Trophoblast cell (in vitro differentiated cells and primary cell): ENCODE results near the gene CIB1.

Source experiments
- DNase-seq, 2 donors: peaks; one replicate each; pipeline ENCODE4 v3.0.0-alpha.2; 2016
- H2AFZ ChIP-seq: 2 replicates; pipeline ENCODE4 v1.6.1; 2013; ENCODE audit warnings: low read length, moderate library complexity, mild to moderate bottlenecking; ENCODE audit not compliant: insufficient read depth, poor library complexity
- H2AK5ac ChIP-seq: 2 replicates; pipeline ENCODE4 v1.6.1; 2013; ENCODE audit warnings: mild to moderate bottlenecking, low read length
- H2BK120ac ChIP-seq: 2 replicates; pipeline ENCODE4 v1.6.1; 2013; ENCODE audit warnings: low read length, mild to moderate bottlenecking, moderate library complexity; ENCODE audit not compliant: insufficient read depth, poor library complexity
- H2BK12ac ChIP-seq: 2 replicates; pipeline ENCODE4 v1.6.1; 2013; ENCODE audit warnings: mild to moderate bottlenecking, low read length, moderate library complexity
- H2BK5ac ChIP-seq: 2 replicates; pipeline ENCODE4 v1.6.1; 2013; ENCODE audit warnings: low read length, low read depth, moderate library complexity, mild to moderate bottlenecking; ENCODE audit not compliant: poor library complexity
- H3K14ac ChIP-seq: 2 replicates; pipeline ENCODE4 v1.6.1; 2013; ENCODE audit warnings: mild to moderate bottlenecking, low read length
- H3K18ac ChIP-seq: 2 replicates; pipeline ENCODE4 v1.6.1; 2013; ENCODE audit warnings: mild to moderate bottlenecking, low read length
- H3K23ac ChIP-seq: 2 replicates; pipeline ENCODE4 v1.6.1; 2013; ENCODE audit warnings: low read length
- H3K27ac ChIP-seq: 2 replicates; pipeline ENCODE4 v1.5.1; 2013; ENCODE audit warnings: low read depth, mild to moderate bottlenecking, inconsistent platforms, low read length, moderate library complexity
- H3K27me3 ChIP-seq: 2 replicates; pipeline ENCODE4 v1.6.1; 2013; ENCODE audit warnings: inconsistent platforms, mild to moderate bottlenecking, low read length, moderate library complexity; ENCODE audit not compliant: insufficient read depth
- H3K36me3 ChIP-seq, 2 experiments: 1 replicate in 1 of 2; 2 replicates in 1 of 2; pipeline ENCODE4 v1.6.1; 2013; ENCODE audit warnings: low read length in 2 of 2, mild to moderate bottlenecking in 2 of 2, moderate library complexity in 1 of 2; ENCODE audit not compliant: insufficient read depth in 2 of 2, control insufficient read depth in 1 of 2
- H3K4ac ChIP-seq: 2 replicates; pipeline ENCODE4 v1.6.1; 2013; ENCODE audit warnings: low read depth, mild to moderate bottlenecking, low read length, moderate library complexity
- H3K4me1 ChIP-seq, 2 experiments: 1 replicate in 1 of 2; 2 replicates in 1 of 2; pipeline ENCODE4 v1.6.1; 2013; ENCODE audit warnings: low read length in 2 of 2, mild to moderate bottlenecking in 2 of 2, moderate library complexity in 1 of 2; ENCODE audit not compliant: insufficient read depth in 2 of 2, control insufficient read depth in 1 of 2
- H3K4me2 ChIP-seq: 2 replicates; pipeline ENCODE4 v1.6.1; 2013; ENCODE audit warnings: inconsistent platforms, mild to moderate bottlenecking, low read length, moderate library complexity
- H3K4me3 ChIP-seq: 2 replicates; pipeline ENCODE4 v1.5.1; 2013; ENCODE audit warnings: mild to moderate bottlenecking, low read depth, low read length, inconsistent platforms
- H3K79me1 ChIP-seq: one replicate; pipeline ENCODE4 v1.6.1; 2013; ENCODE audit warnings: low read length
- H3K79me2 ChIP-seq: 2 replicates; pipeline ENCODE4 v1.6.1; 2013; ENCODE audit warnings: low read length, mild to moderate bottlenecking; ENCODE audit not compliant: control insufficient read depth, insufficient read depth, poor library complexity
- H3K9ac ChIP-seq: 2 replicates; pipeline ENCODE4 v1.6.1; 2013; ENCODE audit warnings: mild to moderate bottlenecking, low read length
- H3K9me3 ChIP-seq: 2 replicates; pipeline ENCODE4 v1.6.1; 2013; ENCODE audit warnings: low read depth, mild to moderate bottlenecking, control low read depth, inconsistent platforms, low read length; ENCODE audit not compliant: insufficient read depth
- H4K12ac ChIP-seq: 2 replicates; pipeline ENCODE4 v1.6.1; 2013; ENCODE audit warnings: low read depth, mild to moderate bottlenecking, low read length, moderate library complexity
- H4K8ac ChIP-seq: 2 replicates; pipeline ENCODE4 v1.6.1; 2013; ENCODE audit warnings: low read depth, mild to moderate bottlenecking, low read length, moderate library complexity
- H4K91ac ChIP-seq: one replicate; pipeline ENCODE4 v1.6.1; 2013; ENCODE audit warnings: low read depth, mild to moderate bottlenecking, low read length, moderate library complexity
- WGBS: extraction: QIAGEN DNeasy Blood & Tissue Kit; methylation state at CpG from one replicate; pipeline ENCODE4 v1.1.7; 2013; ENCODE audit warnings: missing lambda C conversion rate; ENCODE audit not compliant: insufficient read length, insufficient coverage; ENCODE audit errors: extremely low coverage; 5-methylcytosine and 5-hydroxymethylcytosine counted together

The CIB1 gene

DNA sequence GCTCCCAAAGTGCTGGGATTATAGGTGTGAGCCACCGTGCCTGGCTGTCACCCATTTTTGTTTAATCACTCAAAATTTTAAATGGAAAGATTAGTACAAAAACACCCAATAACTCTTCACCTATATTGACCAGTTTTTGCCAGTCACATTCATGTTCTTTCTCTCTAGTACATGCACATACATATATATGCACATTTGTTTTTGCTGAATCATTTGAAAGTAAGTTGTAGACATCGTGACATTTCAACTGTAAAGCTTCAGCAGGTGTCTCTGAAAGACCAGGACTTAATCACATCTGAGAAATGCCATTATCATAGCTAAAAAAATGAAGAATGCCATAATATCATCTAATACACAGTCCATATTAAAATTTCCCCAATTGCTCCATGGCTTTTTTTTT lies 39.1 kb downstream of the CIB1 start:
- Histone ChIP-seq H3K27ac (no peak overlapping the region), H3K4ac (no peak overlapping the region), H3K79me1 (no peaks in the 10 kb centered on the region), H3K9me3 (no peaks in the 10 kb centered on the region), H2BK120ac (no peak overlapping the region), H4K91ac (no peak overlapping the region), H4K8ac (no peak overlapping the region), H3K27me3 (no peaks in the 10 kb centered on the region), H4K12ac (no peak overlapping the region), H3K23ac (no peak overlapping the region), H3K79me2 (no peaks in the 10 kb centered on the region), H3K4me3 (no peak overlapping the region), H3K14ac (no peak overlapping the region), H3K4me1 (no peaks in the 10 kb centered on the region), H3K9ac (no peak overlapping the region), H3K18ac (no peak overlapping the region), H2BK12ac (no peak overlapping the region), H2AFZ (no peak overlapping the region), H2AK5ac (no peak overlapping the region), H3K36me3 (no peaks in the 10 kb centered on the region), H2BK5ac (no peak overlapping the region), H3K4me2 (no peak overlapping the region)
- no peak for DNase-seq
- no CpG with 5 or more reads among the region's 2 CpGs for WGBS

DNA sequence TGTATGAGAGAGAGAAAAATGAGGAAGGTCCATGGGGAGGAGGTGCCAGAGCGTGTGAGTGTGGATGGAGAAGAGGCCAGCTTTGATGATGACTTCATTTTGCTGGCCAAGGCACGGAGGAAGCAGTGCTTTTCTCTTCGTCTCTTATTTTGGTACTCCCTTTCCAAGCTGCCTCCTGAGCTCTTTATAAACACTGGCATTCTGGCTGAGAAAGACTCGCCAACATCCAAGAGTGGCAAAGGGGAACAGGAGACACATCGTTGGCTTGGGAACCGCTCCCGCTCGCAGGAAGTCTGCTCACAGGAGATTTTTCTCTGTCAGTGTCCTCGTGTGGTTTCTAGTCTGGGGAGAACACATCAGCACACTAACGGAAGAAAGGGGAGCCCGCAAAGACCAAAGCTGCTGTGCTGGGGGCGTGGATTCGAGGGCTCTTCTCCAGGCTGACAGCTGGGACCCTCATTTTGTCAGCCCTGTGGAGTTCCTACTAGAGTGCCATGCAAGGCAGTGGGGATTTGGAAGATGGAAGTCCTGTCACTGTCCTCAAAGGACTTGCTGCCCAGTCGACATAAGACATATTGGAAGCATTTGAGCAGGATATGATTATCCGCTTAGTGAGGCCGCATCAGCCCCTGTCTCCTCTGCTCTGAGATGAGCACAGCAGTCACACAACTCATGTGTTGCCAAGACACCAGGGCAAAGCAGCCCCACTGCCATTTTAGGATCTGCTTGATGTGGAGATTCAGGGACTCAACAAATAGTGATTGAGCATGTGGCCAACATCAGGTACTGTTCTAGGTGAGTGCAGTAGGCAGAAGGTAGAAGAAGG lies 40.6 kb downstream of the CIB1 start:
- H4K8ac ChIP-seq = no peak overlapping the region
- no peaks in the 10 kb centered on the region for H3K36me3 ChIP-seq
- no peak overlapping the region for H3K23ac ChIP-seq
- no peak overlapping the region for H3K14ac ChIP-seq
- no peaks in the 10 kb centered on the region for H3K9me3 ChIP-seq
- no peak overlapping the region for H3K4me3 ChIP-seq
- H3K79me2 ChIP-seq = no peaks in the 10 kb centered on the region
- no peaks in the 10 kb centered on the region for H3K79me1 ChIP-seq
- no peak overlapping the region for H2AFZ ChIP-seq
- H2BK12ac ChIP-seq = no peak overlapping the region
- H2BK120ac ChIP-seq = no peak overlapping the region
- H3K18ac ChIP-seq = no peak overlapping the region
- H3K27ac ChIP-seq = no peak overlapping the region
- no peak overlapping the region for H4K12ac ChIP-seq
- no peak overlapping the region for H4K91ac ChIP-seq
- H3K4me2 ChIP-seq = no peak overlapping the region
- no peak for DNase-seq
- WGBS = no CpG with 5 or more reads among the region's 16 CpGs
- H3K27me3 ChIP-seq = no peaks in the 10 kb centered on the region
- H2AK5ac ChIP-seq = no peak overlapping the region
- no peaks in the 10 kb centered on the region for H3K4me1 ChIP-seq
- no peak overlapping the region for H2BK5ac ChIP-seq
- H3K9ac ChIP-seq = no peak overlapping the region
- no peak overlapping the region for H3K4ac ChIP-seq

DNA sequence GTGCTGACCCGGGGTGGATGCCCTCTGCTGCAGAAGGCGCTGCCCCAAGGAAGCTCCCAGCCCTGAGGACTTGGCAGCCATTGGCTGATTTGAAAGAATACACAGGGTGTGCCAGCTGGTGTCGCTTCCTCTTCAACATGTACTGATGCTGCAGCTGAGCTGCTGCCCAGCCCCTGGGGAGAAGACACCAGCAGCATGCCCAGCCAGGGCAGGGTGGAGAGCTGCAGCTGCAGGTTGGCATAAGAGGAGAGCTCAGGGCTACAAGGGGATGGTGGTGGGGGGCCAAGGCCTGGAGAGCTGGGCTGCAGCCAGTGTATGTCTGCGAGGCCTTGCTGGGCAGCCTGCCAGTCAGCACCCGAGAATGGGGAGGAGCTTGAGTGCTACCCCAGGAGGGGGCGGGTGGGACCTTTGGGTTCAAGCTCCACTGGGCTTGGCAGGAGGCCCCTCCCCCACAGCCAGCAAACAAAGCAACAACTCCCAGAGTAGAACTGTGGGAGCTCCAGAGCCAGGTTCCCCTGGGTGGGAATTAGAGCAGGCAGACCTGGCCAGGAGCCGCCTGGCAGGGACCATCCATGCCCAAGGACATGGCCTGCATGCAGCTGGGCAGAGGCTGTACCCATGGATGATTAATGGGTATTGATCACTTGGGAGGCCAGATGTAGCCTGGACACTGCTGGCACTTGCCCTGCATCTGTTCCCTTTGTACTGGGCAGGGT lies 41.8 kb downstream of the CIB1 start:
- H3K27ac ChIP-seq = no peak overlapping the region
- no peak overlapping the region for H2BK12ac ChIP-seq
- no peak overlapping the region for H4K12ac ChIP-seq
- no peak overlapping the region for H2AK5ac ChIP-seq
- DNase-seq = no peak
- H3K4me1 ChIP-seq = no peaks in the 10 kb centered on the region
- no peaks in the 10 kb centered on the region for H3K36me3 ChIP-seq
- H2BK120ac ChIP-seq = no peak overlapping the region
- H3K79me1 ChIP-seq = no peaks in the 10 kb centered on the region
- no peak overlapping the region for H3K14ac ChIP-seq
- no CpG with 5 or more reads among the region's 7 CpGs for WGBS
- no peak overlapping the region for H4K91ac ChIP-seq
- no peak overlapping the region for H4K8ac ChIP-seq
- H3K4me3 ChIP-seq = no peak overlapping the region
- no peak overlapping the region for H2AFZ ChIP-seq
- H3K9ac ChIP-seq = no peak overlapping the region
- no peak overlapping the region for H3K4me2 ChIP-seq
- no peak overlapping the region for H2BK5ac ChIP-seq
- H3K4ac ChIP-seq = no peak overlapping the region
- no peak overlapping the region for H3K18ac ChIP-seq
- no peaks in the 10 kb centered on the region for H3K79me2 ChIP-seq
- H3K23ac ChIP-seq = no peak overlapping the region
- no peaks in the 10 kb centered on the region for H3K27me3 ChIP-seq
- no peaks in the 10 kb centered on the region for H3K9me3 ChIP-seq

DNA sequence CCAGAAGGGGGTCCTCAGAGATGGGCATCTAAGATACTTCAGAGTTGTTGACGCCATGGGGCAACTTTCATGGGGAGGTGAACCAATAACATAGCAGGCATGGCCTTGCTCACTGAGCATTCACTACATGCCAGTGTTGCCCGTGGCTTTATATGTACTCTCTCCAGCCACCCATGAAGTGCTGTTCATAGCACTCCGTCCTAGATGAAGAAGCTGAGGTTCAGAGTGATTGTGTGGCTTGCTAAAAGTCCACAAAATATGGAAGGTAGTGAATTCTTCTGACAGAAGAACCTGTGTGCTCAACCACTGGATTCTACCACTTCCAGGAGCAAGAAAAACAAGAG lies 42.4 kb downstream of the CIB1 start:
- Histone ChIP-seq H3K4me2 (no peak overlapping the region), H3K27ac (no peak overlapping the region), H3K14ac (no peak overlapping the region), H3K9me3 (no peaks in the 10 kb centered on the region), H3K4ac (no peak overlapping the region), H2BK120ac (no peak overlapping the region), H4K12ac (no peak overlapping the region), H3K18ac (no peak overlapping the region), H3K9ac (no peak overlapping the region), H2AK5ac (no peak overlapping the region), H3K4me3 (no peak overlapping the region), H3K79me2 (no peaks in the 10 kb centered on the region), H3K4me1 (no peaks in the 10 kb centered on the region), H3K27me3 (no peaks in the 10 kb centered on the region), H3K36me3 (no peaks in the 10 kb centered on the region), H4K91ac (no peak overlapping the region), H2BK12ac (no peak overlapping the region), H3K79me1 (no peaks in the 10 kb centered on the region), H3K23ac (no peak overlapping the region), H4K8ac (no peak overlapping the region), H2BK5ac (no peak overlapping the region), H2AFZ (no peak overlapping the region)
- WGBS = no CpG with 5 or more reads among the region's 3 CpGs
- no peak for DNase-seq
